Liver (tissue), 9 donors: ENCODE results near the gene FAT1. TPM values are rescaled to one million over a fixed set of nuclear protein-coding genes. Genes with fewer than 3 reads are reported as not detected.

Experiments used
- DNase-seq: peaks from one replicate; pipeline ENCODE4 v3.0.0-alpha.2; 2017; ENCODE audit warnings: low spot score
- H3K27ac ChIP-seq, 2 donors: one replicate each; pipeline ENCODE4 v1.7.0; 2013; ENCODE audit warnings: inconsistent platforms in 2 of 2, low read length in 2 of 2, control low read depth in 1 of 2, low read depth in 1 of 2, mild to moderate bottlenecking in 1 of 2
- H3K27me3 ChIP-seq, 4 donors: one replicate each; pipeline versions ENCODE4 v1.6.1 to v1.7.0; 2013; ENCODE audit warnings: low read length in 3 of 4, inconsistent platforms in 1 of 4, mild to moderate bottlenecking in 1 of 4, moderate library complexity in 1 of 4; ENCODE audit not compliant: control insufficient read depth in 4 of 4, insufficient read depth in 4 of 4
- H3K36me3 ChIP-seq, 4 donors: one replicate each; pipeline versions ENCODE4 v1.6.1 to v1.7.0; 2013; ENCODE audit warnings: low read length in 3 of 4, mild to moderate bottlenecking in 3 of 4, low read depth in 1 of 4, moderate library complexity in 1 of 4; ENCODE audit not compliant: control insufficient read depth in 4 of 4, insufficient read depth in 3 of 4
- H3K4me1 ChIP-seq, 4 donors: one replicate each; pipeline versions ENCODE4 v1.6.1 to v1.7.0; 2013; ENCODE audit warnings: low read length in 3 of 4, mild to moderate bottlenecking in 3 of 4, moderate library complexity in 1 of 4; ENCODE audit not compliant: control insufficient read depth in 4 of 4, insufficient read depth in 4 of 4
- H3K4me3 ChIP-seq, 3 donors: one replicate each; pipeline versions ENCODE4 v1.6.1 to v1.7.0; 2013; ENCODE audit warnings: low read length in 3 of 3, control low read depth in 1 of 3, low read depth in 1 of 3, mild to moderate bottlenecking in 1 of 3
- H3K9ac ChIP-seq, 2 donors: one replicate each; pipeline ENCODE4 v1.7.0; 2013; ENCODE audit warnings: low read length in 2 of 2, mild to moderate bottlenecking in 2 of 2, moderate library complexity in 2 of 2, control low read depth in 1 of 2, low read depth in 1 of 2
- H3K9me3 ChIP-seq, 4 donors: one replicate each; pipeline versions ENCODE4 v1.6.1 to v1.7.0; 2013; ENCODE audit warnings: low read length in 3 of 4; ENCODE audit not compliant: control insufficient read depth in 4 of 4
- EGR1 ChIP-seq, 2 donors: IDR thresholded peaks; 2 replicates each; pipeline ENCODE4 v1.6.1; 2016 to 2018; ENCODE audit warnings: antibody characterized with exemption in 2 of 2, low read depth in 2 of 2
- FOXA1 ChIP-seq: IDR thresholded peaks from 2 replicates; pipeline ENCODE4 v1.6.1; 2016; ENCODE audit warnings: antibody characterized with exemption
- FOXA2 ChIP-seq: IDR thresholded peaks from 2 replicates; pipeline ENCODE4 v1.6.1; 2016; ENCODE audit warnings: antibody characterized with exemption
- GABPA ChIP-seq, 2 donors: IDR thresholded peaks in 1 of 2; conservative IDR thresholded peaks in 1 of 2; 2 replicates each; pipeline ENCODE4 v1.6.1; 2016; ENCODE audit warnings: antibody characterized with exemption in 2 of 2, mild to moderate bottlenecking in 1 of 2, moderate library complexity in 1 of 2
- HNF4A ChIP-seq, 2 donors: conservative IDR thresholded peaks; 2 replicates each; pipeline ENCODE4 v1.6.1; 2016; ENCODE audit warnings: antibody characterized with exemption in 2 of 2, mild to moderate bottlenecking in 2 of 2
- HNF4G ChIP-seq: IDR thresholded peaks from 2 replicates; pipeline ENCODE4 v1.6.1; 2016; ENCODE audit warnings: antibody characterized with exemption
- JUND ChIP-seq, 2 donors: IDR thresholded peaks; 2 replicates each; pipeline ENCODE4 v1.6.1; 2016; ENCODE audit warnings: antibody characterized with exemption in 2 of 2
- NR2F2 ChIP-seq: IDR thresholded peaks from 2 replicates; pipeline ENCODE4 v1.6.1; 2016; ENCODE audit warnings: antibody characterized with exemption
- RAD21 ChIP-seq, 2 donors: IDR thresholded peaks; 2 replicates each; pipeline ENCODE4 v1.6.1; 2016; ENCODE audit warnings: antibody characterized with exemption in 2 of 2, mild to moderate bottlenecking in 2 of 2
- RXRA ChIP-seq, 2 donors: IDR thresholded peaks; 2 replicates each; pipeline ENCODE4 v1.6.1; 2017 to 2018; ENCODE audit warnings: antibody characterized with exemption in 2 of 2, mild to moderate bottlenecking in 1 of 2
- SP1 ChIP-seq: IDR thresholded peaks from 2 replicates; pipeline ENCODE4 v1.6.1; 2018; ENCODE audit warnings: antibody characterized with exemption, mild to moderate bottlenecking
- TAF1 ChIP-seq: conservative IDR thresholded peaks from 2 replicates; pipeline ENCODE4 v1.6.1; 2016; ENCODE audit warnings: antibody characterized with exemption, mild to moderate bottlenecking
- YY1 ChIP-seq: IDR thresholded peaks from 2 replicates; pipeline ENCODE4 v1.6.1; 2016; ENCODE audit warnings: antibody characterized with exemption, mild to moderate bottlenecking
- WGBS: extraction: QIAGEN DNeasy Blood & Tissue Kit; methylation state at CpG from one replicate; pipeline ENCODE4 v1.1.7; 2013; 5-methylcytosine and 5-hydroxymethylcytosine counted together
- polyA plus RNA-seq, 2 donors: library from polyadenylated mRNA; stranded (reverse) in 1 of 2; unstranded in 1 of 2; fragments of 200-250 nt in 1 of 2; fragments of >200 nt in 1 of 2; fragmentation: Nextera tagmentation in 1 of 2; extraction: Ambion mirVana in 1 of 2; gene quantifications; one replicate each; pipeline versions ENCODE4 v1.2.1 to v1.2.3, GENCODE V29; 2013 to 2015
- total RNA-seq, 2 donors: library from RNA; depleted of rRNA; stranded (reverse); fragments of >200 nt; gene quantifications; one replicate each; pipeline ENCODE4 v1.2.3, GENCODE V29; 2014
- TF ChIP-seq, protein P1 (sequence below): fragments of 150-350 bp; IDR thresholded peaks from 2 replicates; pipeline ENCODE4 v1.5.1; 2017; ENCODE audit warnings: improper control_type of control experiment, low read depth, low read length; ENCODE audit not compliant: missing input control
- TF ChIP-seq, protein P2 (sequence below): IDR thresholded peaks from 2 replicates; pipeline ENCODE4 v1.6.1; 2016; ENCODE audit warnings: antibody characterized with exemption
- TF ChIP-seq, protein P3 (sequence below): IDR thresholded peaks from 2 replicates; pipeline ENCODE4 v1.6.1; 2016; ENCODE audit warnings: antibody characterized with exemption
- TF ChIP-seq, protein P4 (sequence below): IDR thresholded peaks from 2 replicates; pipeline ENCODE4 v1.6.1; 2016; ENCODE audit warnings: antibody characterized with exemption
- TF ChIP-seq, protein P5 (sequence below): IDR thresholded peaks from 2 replicates; pipeline ENCODE4 v1.6.1; 2016; ENCODE audit warnings: antibody characterized with exemption, mild to moderate bottlenecking
- donor health status: healthy.
- donor health status: healthy.
- donor health status: healthy.
- donor health status: healthy.
- donor health status: healthy.

The FAT1 gene
- total and polyA plus RNA-seq, 4 donors, result 10.0 to 48.0 (median 30.0) TPM

DNA sequence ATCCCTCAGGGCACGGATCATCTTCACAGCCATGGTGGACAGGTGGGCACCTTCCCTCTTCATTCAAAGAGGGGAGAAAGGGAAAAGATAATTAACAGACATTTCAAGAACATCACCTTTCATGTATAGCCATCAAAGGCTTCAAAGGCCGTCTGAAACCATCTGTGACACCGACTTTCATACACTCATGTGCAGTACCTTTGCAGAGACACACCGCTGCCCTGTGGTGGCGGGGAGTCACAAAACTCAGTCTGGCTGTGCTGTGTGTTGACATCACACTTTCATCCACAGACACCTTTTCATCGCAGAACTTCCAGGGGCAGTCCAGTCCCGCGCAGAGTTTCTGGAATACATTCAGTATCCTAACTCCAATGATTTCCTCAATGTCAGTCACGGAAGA, 120.7 kb downstream of the FAT1 start:
- Histone ChIP-seq H3K9ac (no peak overlapping the region), H3K4me3 (no peak overlapping the region), H3K9me3 (no peaks in the 10 kb centered on the region), H3K4me1 (no peaks in the 10 kb centered on the region), H3K27ac (no peak overlapping the region), H3K27me3 (no peaks in the 10 kb centered on the region), H3K36me3 (peaks cover 5 to 29% (median 13%) of the 10 kb centered on the region in 4 donors)
- whole genome bisulfite sequencing, result 95% methylated on average over 9 of the region's 9 CpGs
- no peak for TF ChIP-seq HNF4A (conservative IDR thresholded peaks at IDR 0.05)
- TF ChIP-seq, protein P1, sequence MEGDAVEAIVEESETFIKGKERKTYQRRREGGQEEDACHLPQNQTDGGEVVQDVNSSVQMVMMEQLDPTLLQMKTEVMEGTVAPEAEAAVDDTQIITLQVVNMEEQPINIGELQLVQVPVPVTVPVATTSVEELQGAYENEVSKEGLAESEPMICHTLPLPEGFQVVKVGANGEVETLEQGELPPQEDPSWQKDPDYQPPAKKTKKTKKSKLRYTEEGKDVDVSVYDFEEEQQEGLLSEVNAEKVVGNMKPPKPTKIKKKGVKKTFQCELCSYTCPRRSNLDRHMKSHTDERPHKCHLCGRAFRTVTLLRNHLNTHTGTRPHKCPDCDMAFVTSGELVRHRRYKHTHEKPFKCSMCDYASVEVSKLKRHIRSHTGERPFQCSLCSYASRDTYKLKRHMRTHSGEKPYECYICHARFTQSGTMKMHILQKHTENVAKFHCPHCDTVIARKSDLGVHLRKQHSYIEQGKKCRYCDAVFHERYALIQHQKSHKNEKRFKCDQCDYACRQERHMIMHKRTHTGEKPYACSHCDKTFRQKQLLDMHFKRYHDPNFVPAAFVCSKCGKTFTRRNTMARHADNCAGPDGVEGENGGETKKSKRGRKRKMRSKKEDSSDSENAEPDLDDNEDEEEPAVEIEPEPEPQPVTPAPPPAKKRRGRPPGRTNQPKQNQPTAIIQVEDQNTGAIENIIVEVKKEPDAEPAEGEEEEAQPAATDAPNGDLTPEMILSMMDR, result no peak
- TF ChIP-seq, protein P2, sequence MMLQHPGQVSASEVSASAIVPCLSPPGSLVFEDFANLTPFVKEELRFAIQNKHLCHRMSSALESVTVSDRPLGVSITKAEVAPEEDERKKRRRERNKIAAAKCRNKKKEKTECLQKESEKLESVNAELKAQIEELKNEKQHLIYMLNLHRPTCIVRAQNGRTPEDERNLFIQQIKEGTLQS, result no peak
- no peak for DNase-seq

DNA sequence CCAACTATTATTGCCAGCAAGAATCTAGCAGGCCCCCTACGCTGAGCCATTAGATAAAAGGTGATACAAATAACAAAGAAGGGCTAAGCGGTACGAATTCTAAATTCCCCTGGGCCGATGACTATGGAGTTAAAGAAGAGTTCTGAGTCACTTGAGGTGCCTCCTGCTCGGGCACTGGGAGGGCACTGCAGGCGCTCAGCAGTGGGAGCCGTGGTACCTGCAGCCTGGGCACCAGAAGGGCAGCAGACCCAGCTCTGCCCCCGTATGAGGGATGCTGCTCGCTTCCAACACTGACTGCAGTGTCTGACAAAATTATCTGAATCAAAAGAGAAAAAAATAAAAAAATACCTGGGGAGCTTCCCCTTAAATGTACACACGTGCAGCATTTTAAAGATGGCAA, 124.2 kb downstream of the FAT1 start:
- Histone ChIP-seq H3K9ac (no peak overlapping the region), H3K27ac (no peak overlapping the region), H3K4me1 (no peaks in the 10 kb centered on the region), H3K27me3 (no peaks in the 10 kb centered on the region), H3K9me3 (no peaks in the 10 kb centered on the region), H3K36me3 (peaks cover 5 to 36% (median 17%) of the 10 kb centered on the region in 4 donors), H3K4me3 (no peak overlapping the region)
- TF ChIP-seq RAD21 (IDR thresholded peaks at IDR 0.05), result no peak
- TF ChIP-seq GABPA (IDR thresholded peaks at IDR 0.05 in 1 of 2, conservative IDR thresholded peaks at IDR 0.05 in 1 of 2), result no peak
- TF ChIP-seq HNF4G, result no peak
- no peak for TF ChIP-seq TAF1
- no peak for TF ChIP-seq SP1
- 95% methylated on average over 10 of the region's 10 CpGs for WGBS
- DNase-seq, result no peak

DNA sequence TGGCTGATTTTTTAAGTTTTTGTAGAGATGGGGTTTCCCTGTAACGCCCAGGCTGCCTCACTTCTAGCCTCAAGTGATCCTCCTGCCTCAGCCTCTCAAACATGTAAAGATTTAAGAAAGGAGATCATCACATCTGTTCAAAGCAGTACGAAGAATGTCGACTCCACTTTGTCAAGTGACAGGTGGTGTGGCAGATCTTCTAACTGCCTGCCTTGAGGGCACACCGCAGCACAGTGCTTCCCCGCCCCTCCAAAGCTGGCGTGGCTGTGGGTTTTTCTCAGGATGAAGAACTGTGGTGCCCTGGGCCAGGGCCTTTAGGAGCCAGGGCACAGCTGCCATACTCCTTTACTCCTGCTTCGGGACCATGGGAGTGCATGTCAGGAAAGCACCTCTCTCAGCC, 125.0 kb downstream of the FAT1 start:
- no peak for TF ChIP-seq NR2F2
- TF ChIP-seq, protein P3, sequence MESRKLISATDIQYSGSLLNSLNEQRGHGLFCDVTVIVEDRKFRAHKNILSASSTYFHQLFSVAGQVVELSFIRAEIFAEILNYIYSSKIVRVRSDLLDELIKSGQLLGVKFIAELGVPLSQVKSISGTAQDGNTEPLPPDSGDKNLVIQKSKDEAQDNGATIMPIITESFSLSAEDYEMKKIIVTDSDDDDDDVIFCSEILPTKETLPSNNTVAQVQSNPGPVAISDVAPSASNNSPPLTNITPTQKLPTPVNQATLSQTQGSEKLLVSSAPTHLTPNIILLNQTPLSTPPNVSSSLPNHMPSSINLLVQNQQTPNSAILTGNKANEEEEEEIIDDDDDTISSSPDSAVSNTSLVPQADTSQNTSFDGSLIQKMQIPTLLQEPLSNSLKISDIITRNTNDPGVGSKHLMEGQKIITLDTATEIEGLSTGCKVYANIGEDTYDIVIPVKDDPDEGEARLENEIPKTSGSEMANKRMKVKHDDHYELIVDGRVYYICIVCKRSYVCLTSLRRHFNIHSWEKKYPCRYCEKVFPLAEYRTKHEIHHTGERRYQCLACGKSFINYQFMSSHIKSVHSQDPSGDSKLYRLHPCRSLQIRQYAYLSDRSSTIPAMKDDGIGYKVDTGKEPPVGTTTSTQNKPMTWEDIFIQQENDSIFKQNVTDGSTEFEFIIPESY, result no peak
- no peak for TF ChIP-seq SP1
- TF ChIP-seq, protein P4, sequence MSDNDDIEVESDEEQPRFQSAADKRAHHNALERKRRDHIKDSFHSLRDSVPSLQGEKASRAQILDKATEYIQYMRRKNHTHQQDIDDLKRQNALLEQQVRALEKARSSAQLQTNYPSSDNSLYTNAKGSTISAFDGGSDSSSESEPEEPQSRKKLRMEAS, result no peak
- TF ChIP-seq RAD21 (IDR thresholded peaks at IDR 0.05), result no peak
- TF ChIP-seq, protein P2, result no peak
- TF ChIP-seq GABPA (IDR thresholded peaks at IDR 0.05 in 1 of 2, conservative IDR thresholded peaks at IDR 0.05 in 1 of 2), result no peak
- TF ChIP-seq TAF1, result no peak
- TF ChIP-seq, protein P1, result no peak
- TF ChIP-seq, protein P5, sequence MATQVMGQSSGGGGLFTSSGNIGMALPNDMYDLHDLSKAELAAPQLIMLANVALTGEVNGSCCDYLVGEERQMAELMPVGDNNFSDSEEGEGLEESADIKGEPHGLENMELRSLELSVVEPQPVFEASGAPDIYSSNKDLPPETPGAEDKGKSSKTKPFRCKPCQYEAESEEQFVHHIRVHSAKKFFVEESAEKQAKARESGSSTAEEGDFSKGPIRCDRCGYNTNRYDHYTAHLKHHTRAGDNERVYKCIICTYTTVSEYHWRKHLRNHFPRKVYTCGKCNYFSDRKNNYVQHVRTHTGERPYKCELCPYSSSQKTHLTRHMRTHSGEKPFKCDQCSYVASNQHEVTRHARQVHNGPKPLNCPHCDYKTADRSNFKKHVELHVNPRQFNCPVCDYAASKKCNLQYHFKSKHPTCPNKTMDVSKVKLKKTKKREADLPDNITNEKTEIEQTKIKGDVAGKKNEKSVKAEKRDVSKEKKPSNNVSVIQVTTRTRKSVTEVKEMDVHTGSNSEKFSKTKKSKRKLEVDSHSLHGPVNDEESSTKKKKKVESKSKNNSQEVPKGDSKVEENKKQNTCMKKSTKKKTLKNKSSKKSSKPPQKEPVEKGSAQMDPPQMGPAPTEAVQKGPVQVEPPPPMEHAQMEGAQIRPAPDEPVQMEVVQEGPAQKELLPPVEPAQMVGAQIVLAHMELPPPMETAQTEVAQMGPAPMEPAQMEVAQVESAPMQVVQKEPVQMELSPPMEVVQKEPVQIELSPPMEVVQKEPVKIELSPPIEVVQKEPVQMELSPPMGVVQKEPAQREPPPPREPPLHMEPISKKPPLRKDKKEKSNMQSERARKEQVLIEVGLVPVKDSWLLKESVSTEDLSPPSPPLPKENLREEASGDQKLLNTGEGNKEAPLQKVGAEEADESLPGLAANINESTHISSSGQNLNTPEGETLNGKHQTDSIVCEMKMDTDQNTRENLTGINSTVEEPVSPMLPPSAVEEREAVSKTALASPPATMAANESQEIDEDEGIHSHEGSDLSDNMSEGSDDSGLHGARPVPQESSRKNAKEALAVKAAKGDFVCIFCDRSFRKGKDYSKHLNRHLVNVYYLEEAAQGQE, result no peak
- TF ChIP-seq RXRA (IDR thresholded peaks at IDR 0.05), result no peak
- no peak for TF ChIP-seq JUND (IDR thresholded peaks at IDR 0.05)
- no peak for TF ChIP-seq FOXA2
- TF ChIP-seq FOXA1, result no peak
- TF ChIP-seq HNF4G, result no peak
- no peak for TF ChIP-seq YY1
- no peak for TF ChIP-seq EGR1 (IDR thresholded peaks at IDR 0.05; ENCODE audit: low read depth in 2 of 2)
- no peak for TF ChIP-seq HNF4A (conservative IDR thresholded peaks at IDR 0.05)
- Histone ChIP-seq H3K27ac (no peak overlapping the region), H3K36me3 (peaks cover 5 to 34% (median 16%) of the 10 kb centered on the region in 4 donors), H3K4me1 (no peaks in the 10 kb centered on the region), H3K9ac (no peak overlapping the region), H3K9me3 (no peaks in the 10 kb centered on the region), H3K4me3 (no peak overlapping the region), H3K27me3 (no peaks in the 10 kb centered on the region)
- DNase-seq, result no peak
- 95% methylated on average over 7 of the region's 7 CpGs for WGBS
